ENCODE data around the gene HNRNPA3.

Gene HNRNPA3

GRCh38 chr2:177237932-177238331 is 25.3 kb downstream of the HNRNPA3 start:
- H3K9me2 ChIP-seq (replicated peaks; ENCODE audit: low read depth, low read length), result no peaks in the 10 kb centered on the region
- no peak overlapping the region for H3K4me3 ChIP-seq (ENCODE audit: low read length, poor library complexity, severe bottlenecking)
- peaks cover 8% of the 10 kb centered on the region for H3F3A ChIP-seq (ENCODE audit: low read depth)
- no peaks in the 10 kb centered on the region for H3K9me3 ChIP-seq (ENCODE audit: insufficient read depth, low read depth, low read length)
- no peak overlapping the region for H3K4me2 ChIP-seq (ENCODE audit: low read depth, low read length, poor library complexity, severe bottlenecking)
- peaks cover 35% of the 10 kb centered on the region for H3K4me1 ChIP-seq (ENCODE audit: insufficient read depth, low read length, poor library complexity, severe bottlenecking)
- H3K9ac ChIP-seq (ENCODE audit: low read depth, low read length, poor library complexity, severe bottlenecking), result no peak overlapping the region
- H3K27me3 ChIP-seq (ENCODE audit: insufficient read depth, low read length, poor library complexity, severe bottlenecking), result no peaks in the 10 kb centered on the region
- TF ChIP-seq EZH2phosphoT487 (IDR thresholded peaks at IDR 0.05; ENCODE audit: borderline replicate concordance) (no peak), CTCF (conservative IDR thresholded peaks at IDR 0.05; ENCODE audit: low read length) (no peak)
- peaks cover 13% of the 10 kb centered on the region; the same call in 1 of the 2 replicates for H3K36me3 ChIP-seq (ENCODE audit: insufficient read depth, low read length)
- peaks cover 64% of the 10 kb centered on the region for H4K20me1 ChIP-seq (ENCODE audit: insufficient read depth, low read length, poor library complexity, severe bottlenecking)
- H3K79me2 ChIP-seq (ENCODE audit: insufficient read depth, low read length), result peaks cover 84% of the 10 kb centered on the region
- H2AFZ ChIP-seq (ENCODE audit: low read length), result no peak overlapping the region

DNA sequence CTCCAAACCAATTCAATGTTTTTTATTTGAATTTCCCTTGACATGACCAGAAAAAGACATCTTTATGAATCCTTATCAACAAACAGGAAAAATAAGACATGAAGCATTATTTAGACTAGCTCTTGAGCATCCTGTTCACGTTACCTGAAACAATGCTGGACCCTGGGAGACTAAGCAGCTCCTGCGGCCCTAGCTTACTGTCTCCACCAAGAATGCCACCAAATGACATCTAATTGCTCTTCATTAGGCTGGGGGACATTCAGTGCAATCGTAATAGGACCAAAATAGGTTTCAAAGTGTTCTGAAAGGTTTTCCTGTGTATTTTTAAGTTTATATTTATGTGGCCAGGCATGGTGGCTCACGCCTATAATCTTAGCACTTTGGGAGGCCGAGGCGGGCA is 26.5 kb downstream of the HNRNPA3 start:
- Histone ChIP-seq H3K27me3 (ENCODE audit: insufficient read depth, low read length, poor library complexity, severe bottlenecking) (no peaks in the 10 kb centered on the region), H3K79me2 (ENCODE audit: insufficient read depth, low read length) (peaks cover 93% of the 10 kb centered on the region), H4K20me1 (ENCODE audit: insufficient read depth, low read length, poor library complexity, severe bottlenecking) (peaks cover 68% of the 10 kb centered on the region), H2AFZ (ENCODE audit: low read length) (no peak overlapping the region), H3K9me2 (replicated peaks; ENCODE audit: low read depth, low read length) (no peaks in the 10 kb centered on the region), H3K9ac (ENCODE audit: low read depth, low read length, poor library complexity, severe bottlenecking) (peak overlapping the region; percentile 32), H3K4me2 (ENCODE audit: low read depth, low read length, poor library complexity, severe bottlenecking) (peak overlapping the region; percentile 75), H3K4me1 (ENCODE audit: insufficient read depth, low read length, poor library complexity, severe bottlenecking) (peaks cover 36% of the 10 kb centered on the region), H3K36me3 (ENCODE audit: insufficient read depth, low read length) (peaks cover 2% of the 10 kb centered on the region; the same call in 1 of the 2 replicates), H3K9me3 (ENCODE audit: insufficient read depth, low read depth, low read length) (no peaks in the 10 kb centered on the region), H3F3A (ENCODE audit: low read depth) (peaks cover 8% of the 10 kb centered on the region), H3K4me3 (ENCODE audit: low read length, poor library complexity, severe bottlenecking) (no peak overlapping the region)
- TF ChIP-seq CTCF (conservative IDR thresholded peaks at IDR 0.05; ENCODE audit: low read length) (no peak), EZH2phosphoT487 (IDR thresholded peaks at IDR 0.05; ENCODE audit: borderline replicate concordance) (no peak)

- Histone ChIP-seq H3K27me3 (ENCODE audit: insufficient read depth, low read length, poor library complexity, severe bottlenecking) (no peaks in the 10 kb centered on the region), H3K9ac (ENCODE audit: low read depth, low read length, poor library complexity, severe bottlenecking) (peak overlapping the region; percentile 46), H3K79me2 (ENCODE audit: insufficient read depth, low read length) (peaks cover 95% of the 10 kb centered on the region), H3F3A (ENCODE audit: low read depth) (peaks cover 8% of the 10 kb centered on the region), H3K4me2 (ENCODE audit: low read depth, low read length, poor library complexity, severe bottlenecking) (peak overlapping the region; percentile 75), H3K9me2 (replicated peaks; ENCODE audit: low read depth, low read length) (no peaks in the 10 kb centered on the region), H2AFZ (ENCODE audit: low read length) (no peak overlapping the region), H3K36me3 (ENCODE audit: insufficient read depth, low read length) (no peaks in the 10 kb centered on the region), H3K9me3 (ENCODE audit: insufficient read depth, low read depth, low read length) (no peaks in the 10 kb centered on the region), H3K4me3 (ENCODE audit: low read length, poor library complexity, severe bottlenecking) (peak overlapping the region; percentile 67), H4K20me1 (ENCODE audit: insufficient read depth, low read length, poor library complexity, severe bottlenecking) (peaks cover 68% of the 10 kb centered on the region), H3K4me1 (ENCODE audit: insufficient read depth, low read length, poor library complexity, severe bottlenecking) (peaks cover 36% of the 10 kb centered on the region)
- no peak for TF ChIP-seq CTCF (conservative IDR thresholded peaks at IDR 0.05; ENCODE audit: low read length)
- no peak for TF ChIP-seq EZH2phosphoT487 (IDR thresholded peaks at IDR 0.05; ENCODE audit: borderline replicate concordance)
Observed at GRCh38 chr2:177239932-177240630, 27.5 kb downstream of the HNRNPA3 start.
